Type B pancreatic cell (in vitro differentiated cells): ENCODE measurements around the gene SLC26A4. TPM values are rescaled to one million over a fixed set of nuclear protein-coding genes. Genes with fewer than 3 reads are reported as not detected.
A peak's percentile ranks its signal among the peaks of the same experiment; 100 is the strongest.

Source experiments
- DNase-seq: peaks from one replicate; pipeline ENCODE4 v3.0.0; 2021; ENCODE audit warnings: mixed read lengths; ENCODE audit not compliant: unreplicated experiment; ENCODE audit errors: extremely low spot score
- H3K27ac Mint-ChIP-seq: 2 replicates; pipeline ENCODE4 v1.8.0; 2021; ENCODE audit warnings: mild to moderate bottlenecking, mixed read lengths
- H3K27me3 Mint-ChIP-seq: 2 replicates; pipeline ENCODE4 v1.8.0; 2021; ENCODE audit warnings: mixed read lengths
- H3K36me3 Mint-ChIP-seq: 2 replicates; pipeline ENCODE4 v1.8.0; 2021; ENCODE audit warnings: mixed read lengths
- H3K4me1 Mint-ChIP-seq: one replicate; pipeline ENCODE4 v1.8.0; 2021; ENCODE audit warnings: mixed read lengths; ENCODE audit not compliant: unreplicated experiment
- H3K4me3 Mint-ChIP-seq: 2 replicates; pipeline ENCODE4 v1.8.0; 2021; ENCODE audit warnings: mild to moderate bottlenecking, mixed read lengths
- H3K9me3 Mint-ChIP-seq: 2 replicates; pipeline ENCODE4 v1.8.0; 2021; ENCODE audit warnings: mixed read lengths
- CTCF ChIP-seq: fragments of 200-600 bp; sonication (generic); conservative IDR thresholded peaks from 2 replicates; pipeline ENCODE4 v1.5.0; 2021; ENCODE audit warnings: antibody characterized with exemption, mild to moderate bottlenecking
- total RNA-seq: library from RNA; stranded (reverse); gene quantifications from 2 replicates; pipeline ENCODE4 v1.2.1, GENCODE V29; 2021; ENCODE audit warnings: low replicate concordance

The SLC26A4 gene
- total RNA-seq, 1 donor from 2014 or later = not detected

- peaks cover 6% of the 10 kb centered on the region for H3K27me3 Mint-ChIP-seq
Measured at GRCh38 chr7:107715531-107715930, 54.9 kb downstream of the SLC26A4 start.

GRCh38 chr7:107718456-107719193 lies 58.0 kb downstream of the SLC26A4 start:
- Mint-ChIP-seq H3K27ac (no peak overlapping the region), H3K4me1 (no peaks in the 10 kb centered on the region), H3K27me3 (peaks cover 15% of the 10 kb centered on the region), H3K9me3 (no peaks in the 10 kb centered on the region), H3K36me3 (no peaks in the 10 kb centered on the region), H3K4me3 (no peak overlapping the region)
- no peak for TF ChIP-seq CTCF
- DNase-seq = no peak

More at GRCh38 chr7:107715531-107715930, 54.9 kb downstream of the SLC26A4 start:
- Mint-ChIP-seq H3K4me1 (no peaks in the 10 kb centered on the region), H3K9me3 (no peaks in the 10 kb centered on the region), H3K4me3 (no peak overlapping the region), H3K27ac (no peak overlapping the region), H3K36me3 (no peaks in the 10 kb centered on the region)
- no peak for TF ChIP-seq CTCF
- DNase-seq = no peak

- Mint-ChIP-seq H3K36me3 (no peaks in the 10 kb centered on the region), H3K27me3 (peaks cover 18% of the 10 kb centered on the region), H3K4me3 (no peak overlapping the region), H3K9me3 (no peaks in the 10 kb centered on the region), H3K27ac (no peak overlapping the region), H3K4me1 (no peaks in the 10 kb centered on the region)
- DNase-seq = no peak
- no peak for TF ChIP-seq CTCF
Measured at GRCh38 chr7:107721286-107721685, 60.7 kb downstream of the SLC26A4 start.

- H3K4me1 Mint-ChIP-seq = no peaks in the 10 kb centered on the region
- no peak for DNase-seq
- H3K4me3 Mint-ChIP-seq = no peak overlapping the region
- H3K9me3 Mint-ChIP-seq = no peaks in the 10 kb centered on the region
- peaks cover 36% of the 10 kb centered on the region for H3K27me3 Mint-ChIP-seq
- no peak overlapping the region for H3K27ac Mint-ChIP-seq
- no peak for TF ChIP-seq CTCF
- H3K36me3 Mint-ChIP-seq = no peaks in the 10 kb centered on the region
Measured at GRCh38 chr7:107723255-107723654, 62.6 kb downstream of the SLC26A4 start.

- peaks cover 39% of the 10 kb centered on the region for H3K27me3 Mint-ChIP-seq
- no peaks in the 10 kb centered on the region for H3K4me1 Mint-ChIP-seq
- no peaks in the 10 kb centered on the region for H3K36me3 Mint-ChIP-seq
- H3K4me3 Mint-ChIP-seq = no peak overlapping the region
- H3K27ac Mint-ChIP-seq = no peak overlapping the region
- DNase-seq = no peak
- no peaks in the 10 kb centered on the region for H3K9me3 Mint-ChIP-seq
- TF ChIP-seq CTCF = peak; percentile 91
Measured at GRCh38 chr7:107725138-107725740, 64.6 kb downstream of the SLC26A4 start.
